B cell (primary cell): ENCODE results near the gene FHL1. TPM values are rescaled to one million over a fixed set of nuclear protein-coding genes. Genes with fewer than 3 reads are reported as not detected.

Source experiments
- ATAC-seq: fragments of 200-7000 bp; cut with Tn5 transposase; one replicate; pipeline ENCODE4 v1.10.0; 2021; ENCODE audit warnings: low read depth, mild to moderate bottlenecking, moderate number of reproducible peaks, moderate library complexity
- CTCF ChIA-PET: fragments of 350-600 bp; sonication (Branson Sonifier 250); formaldehyde crosslinking; loops from one replicate; lab custom pipeline; 2021; ENCODE audit warnings: antibody characterized with exemption, inconsistent platforms; lab: Charles Lee
- POLR2A ChIA-PET: fragments of 350-600 bp; sonication (Branson Sonifier 250); formaldehyde crosslinking; loops from one replicate; lab custom pipeline; 2021; ENCODE audit warnings: antibody characterized with exemption; lab: Charles Lee
- DNase-seq: peaks from one replicate; pipeline ENCODE4 v3.0.0; 2013
- H2AFZ ChIP-seq: 2 replicates; pipeline ENCODE4 v1.6.1; 2012; ENCODE audit warnings: mild to moderate bottlenecking, low read depth, low read length; ENCODE audit not compliant: insufficient read depth, poor library complexity, severe bottlenecking
- H3K27ac ChIP-seq, 2 donors: 1 replicate in 1 of 2; 2 replicates in 1 of 2; pipeline ENCODE4 v1.5.1; 2012 to 2013; ENCODE audit warnings: low read length in 2 of 2, mild to moderate bottlenecking in 2 of 2, moderate library complexity in 1 of 2
- H3K27me3 ChIP-seq, 4 experiments: fragments of 200-600 bp in 1 of 4; sonication (generic) in 1 of 4; replicated peaks in 1 of 4; 1 replicate in 2 of 4; 2 replicates in 2 of 4; pipeline versions ENCODE4 v1.6.1 to v1.7.0; 2013 to 2016; ENCODE audit warnings: low read length in 3 of 4, mild to moderate bottlenecking in 2 of 4, mixed read lengths in 1 of 4, moderate library complexity in 1 of 4; ENCODE audit not compliant: insufficient read depth in 4 of 4, control insufficient read depth in 3 of 4; ENCODE audit errors: control extremely low read depth in 1 of 4
- H3K36me3 ChIP-seq, 2 experiments: replicated peaks in 1 of 2; 1 replicate in 1 of 2; 2 replicates in 1 of 2; pipeline versions ENCODE4 v1.6.1 to v1.7.1; 2013; ENCODE audit warnings: low read length in 1 of 2; ENCODE audit not compliant: insufficient read depth in 2 of 2, control insufficient read depth in 1 of 2; ENCODE audit errors: control extremely low read depth in 1 of 2, extremely low read depth in 1 of 2
- H3K4me1 ChIP-seq, 2 donors: fragments of 200-600 bp in 1 of 2; sonication (generic) in 1 of 2; 1 replicate in 1 of 2; 2 replicates in 1 of 2; pipeline versions ENCODE4 v1.5.1 to v1.6.1; 2013 to 2017; ENCODE audit warnings: low read length in 2 of 2; ENCODE audit not compliant: control insufficient read depth in 2 of 2, insufficient read depth in 2 of 2
- H3K4me2 ChIP-seq: replicated peaks from 2 replicates; pipeline ENCODE3; 2012; ENCODE audit warnings: mild to moderate bottlenecking, low read depth, low read length; ENCODE audit not compliant: poor library complexity, severe bottlenecking
- H3K4me3 ChIP-seq, 5 experiments: fragments of 200-600 bp in 1 of 5; sonication (generic) in 1 of 5; 1 replicate in 3 of 5; 2 replicates in 2 of 5; pipeline versions ENCODE4 v1.5.1 to v1.7.0; 2011 to 2016; ENCODE audit warnings: low read length in 4 of 5, mild to moderate bottlenecking in 4 of 5, low read depth in 2 of 5, control low read depth in 1 of 5, moderate library complexity in 1 of 5; ENCODE audit not compliant: insufficient read depth in 1 of 5; ENCODE audit errors: control extremely low read depth in 1 of 5, extremely low read depth in 1 of 5
- H3K79me2 ChIP-seq: fragments of 200-600 bp; sonication (generic); one replicate; pipeline ENCODE4 v1.6.0; 2016; ENCODE audit warnings: low read length; ENCODE audit not compliant: control insufficient read depth, insufficient read depth
- H3K9ac ChIP-seq: fragments of 200-600 bp; sonication (generic); 2 replicates; pipeline ENCODE4 v1.6.1; 2017; ENCODE audit warnings: mild to moderate bottlenecking, low read length, moderate library complexity
- H3K9me3 ChIP-seq, 3 donors: one replicate each; pipeline versions ENCODE4 v1.6.1 to v1.7.1; 2013; ENCODE audit warnings: low read length in 2 of 3; ENCODE audit not compliant: control insufficient read depth in 2 of 3, insufficient read depth in 1 of 3; ENCODE audit errors: control extremely low read depth in 1 of 3
- H4K20me1 ChIP-seq: 2 replicates; pipeline ENCODE4 v1.6.0; 2012; ENCODE audit warnings: mild to moderate bottlenecking, low read length; ENCODE audit not compliant: insufficient read depth, control insufficient read depth, poor library complexity, severe bottlenecking
- H3K27ac Mint-ChIP-seq: one replicate; pipeline ENCODE4 v1.8.0; 2021; ENCODE audit warnings: mixed read lengths
- H3K27me3 Mint-ChIP-seq: one replicate; pipeline ENCODE4 v1.8.0; 2021; ENCODE audit warnings: mixed read lengths
- H3K4me1 Mint-ChIP-seq: one replicate; pipeline ENCODE4 v1.8.0; 2021; ENCODE audit warnings: mixed read lengths
- H3K4me3 Mint-ChIP-seq: one replicate; pipeline ENCODE4 v1.8.0; 2021; ENCODE audit warnings: mixed read lengths
- H3K9me3 Mint-ChIP-seq: one replicate; pipeline ENCODE4 v1.8.0; 2022; ENCODE audit warnings: mixed read lengths; ENCODE audit not compliant: insufficient read depth
- CTCF ChIP-seq: fragments of 200-600 bp; IDR thresholded peaks from one replicate; pipeline ENCODE4 v1.8.0; 2022; ENCODE audit warnings: antibody characterized with exemption, mild to moderate bottlenecking
- EZH2 ChIP-seq: IDR thresholded peaks from 2 replicates; pipeline ENCODE4 v1.6.1; 2012; ENCODE audit warnings: borderline replicate concordance, low read depth, mild to moderate bottlenecking, moderate library complexity, low read length; ENCODE audit not compliant: insufficient read depth, poor library complexity, severe bottlenecking
- WGBS: methylation state at CpG from one replicate; pipeline ENCODE4 v1.1.5; 2013; ENCODE audit warnings: missing lambda C conversion rate; ENCODE audit not compliant: insufficient coverage; 5-methylcytosine and 5-hydroxymethylcytosine counted together
- intact Hi-C: fragments of 100-400 bp; cut with micrococcal nuclease; formaldehyde crosslinking; loops from one replicate; pipeline ENCODE4 v1.10.0; 2022
- polyA plus RNA-seq: library from polyadenylated mRNA; depleted of rRNA; stranded (reverse); fragments of >200 nt; gene quantifications from 2 replicates; pipeline ENCODE4 v1.2.3, GENCODE V29; 2012
- total RNA-seq, 2 donors: library from RNA; stranded (reverse); fragments of 120-200 nt in 1 of 2; gene quantifications; 1 replicate in 1 of 2; 2 replicates in 1 of 2; pipeline versions ENCODE4 v1.2.3 to v1.2.4, GENCODE V29; 2013 to 2022

Gene FHL1
- total and polyA plus RNA-seq, 2 donors (not counting 1 experiment from before 2014, with no cell fraction given): 6.7 to 8.0 TPM

GRCh38 chrX:136209751-136210150 lies 62.4 kb downstream of the FHL1 start:
- Histone ChIP-seq H3K4me1 (peaks cover 31 to 43% of the 10 kb centered on the region in 2 donors), H3K27me3 (no peaks in the 10 kb centered on the region), H3K9ac (peak overlapping the region; percentile 39), H3K36me3 (peaks cover 0 to 2% of the 10 kb centered on the region in 2 experiments), H3K4me2 (peak overlapping the region; percentile 69), H2AFZ (no peak overlapping the region), H3K9me3 (no peaks in the 10 kb centered on the region), H3K4me3 (no peak overlapping the region), H3K27ac (peak overlapping the region in 1 of 2 donors; percentile 6), H4K20me1 (no peaks in the 10 kb centered on the region), H3K79me2 (no peaks in the 10 kb centered on the region)
- intact Hi-C loops: loop anchor here (2.0 to 10.0 kb wide), 2 partner anchors 45 to 181 kb away; no protein-coding TSS in a partner anchor
- ATAC-seq: no peak
- WGBS: no CpG with 5 or more reads among the region's 9 CpGs
- no peak for TF ChIP-seq EZH2
- DNase-seq: no peak
- H3K27ac Mint-ChIP-seq: peak overlapping the region; percentile 77
- H3K9me3 Mint-ChIP-seq: no peaks in the 10 kb centered on the region
- no peaks in the 10 kb centered on the region for H3K27me3 Mint-ChIP-seq
- peaks cover 40% of the 10 kb centered on the region for H3K4me1 Mint-ChIP-seq
- ChIA-PET CTCF (interaction anchor here (3.1 kb wide), 1 partner anchor 181 kb away, joined by 34 read pairs; no protein-coding TSS in a partner anchor), POLR2A (interaction anchor here (0.7 kb wide), 1 partner anchor 26 kb away, joined by 3 read pairs; no protein-coding TSS in a partner anchor)
- H3K4me3 Mint-ChIP-seq: peak overlapping the region; percentile 80

GRCh38 chrX:136210243-136210642 lies 62.9 kb downstream of the FHL1 start:
- ChIA-PET CTCF (interaction anchor here (1.0 to 3.1 kb wide), 2 partner anchors 15 to 181 kb away, joined by 3 to 34 read pairs; no protein-coding TSS in a partner anchor), POLR2A (interaction anchor here (0.6 to 0.7 kb wide), 2 partner anchors 17 to 27 kb away, joined by 3 read pairs; no protein-coding TSS in a partner anchor)
- peak; percentile 69 for DNase-seq
- Mint-ChIP-seq H3K4me3 (peak overlapping the region; percentile 80), H3K4me1 (peaks cover 36% of the 10 kb centered on the region), H3K9me3 (no peaks in the 10 kb centered on the region), H3K27me3 (no peaks in the 10 kb centered on the region), H3K27ac (peak overlapping the region; percentile 77)
- Histone ChIP-seq H3K36me3 (peaks cover 0 to 3% of the 10 kb centered on the region in 2 experiments), H3K4me2 (peak overlapping the region; percentile 69), H3K4me1 (peaks cover 31 to 41% of the 10 kb centered on the region in 2 donors), H3K27me3 (no peaks in the 10 kb centered on the region), H3K9ac (peak overlapping the region; percentile 39), H3K9me3 (no peaks in the 10 kb centered on the region), H4K20me1 (no peaks in the 10 kb centered on the region), H3K27ac (peak overlapping the region in 1 of 2 donors; percentile 15), H3K79me2 (no peaks in the 10 kb centered on the region), H3K4me3 (peak overlapping the region in 3 of 5 experiments; percentile 17 to 53 (median 36)), H2AFZ (peak overlapping the region; percentile 10)
- no peak for TF ChIP-seq CTCF
- no peak for TF ChIP-seq EZH2
- ATAC-seq: peak; percentile 91
- intact Hi-C loops: loop anchor here (10.0 kb wide), 1 partner anchor 45 kb away; no protein-coding TSS in a partner anchor
- 0% methylated on average over 2 of the region's 7 CpGs for WGBS
